ENCODE data around the gene PHF21B. TPM values are rescaled to one million over a fixed set of nuclear protein-coding genes. Genes with fewer than 3 reads are reported as not detected.

The PHF21B gene
- total RNA-seq, 1 experiment from 2014 or later: 5.9 TPM

DNA sequence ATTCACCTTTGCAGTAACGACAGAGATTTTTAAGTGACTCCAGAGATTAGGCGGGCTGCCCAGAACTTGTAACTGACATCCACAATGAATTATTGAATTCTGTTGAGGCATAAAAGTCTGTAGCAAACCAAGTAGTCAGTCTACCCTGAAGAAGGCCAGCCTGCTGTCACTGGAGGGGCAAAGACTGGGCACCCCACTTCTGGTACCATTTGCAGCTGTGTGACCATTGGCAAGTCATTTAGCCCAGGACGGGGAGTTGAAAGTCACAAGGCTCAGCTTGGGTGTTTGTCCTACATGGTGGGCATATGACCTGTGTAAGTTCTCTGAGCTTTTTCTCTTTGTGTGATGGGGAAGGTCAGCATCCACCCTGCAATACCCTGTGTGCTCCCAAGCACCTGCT lies 138.0 kb downstream of the PHF21B start:
- Histone ChIP-seq H3K4me2 (ENCODE audit: low read depth, low read length, poor library complexity, severe bottlenecking) (no peak overlapping the region), H3K4me1 (ENCODE audit: low read length) (no peaks in the 10 kb centered on the region), H3K9me3 (ENCODE audit: low read length) (no peaks in the 10 kb centered on the region; the same call in 1 of the 2 replicates), H3K4me3 (ENCODE audit: low read length) (no peak overlapping the region), H3K9ac (ENCODE audit: low read length) (no peak overlapping the region), H2AFZ (ENCODE audit: low read length) (no peak overlapping the region), H3K9me2 (replicated peaks; ENCODE audit: insufficient read depth, low read length) (no peaks in the 10 kb centered on the region), H3K36me3 (ENCODE audit: insufficient read depth, low read length) (no peaks in the 10 kb centered on the region), H3K27me3 (ENCODE audit: low read length) (no peaks in the 10 kb centered on the region), H3K79me2 (ENCODE audit: low read length) (no peaks in the 10 kb centered on the region), H4K20me1 (ENCODE audit: insufficient read depth, low read depth, low read length) (no peaks in the 10 kb centered on the region), H3K27ac (ENCODE audit: low read length) (no peak overlapping the region)
- DNase-seq: no peak

DNA sequence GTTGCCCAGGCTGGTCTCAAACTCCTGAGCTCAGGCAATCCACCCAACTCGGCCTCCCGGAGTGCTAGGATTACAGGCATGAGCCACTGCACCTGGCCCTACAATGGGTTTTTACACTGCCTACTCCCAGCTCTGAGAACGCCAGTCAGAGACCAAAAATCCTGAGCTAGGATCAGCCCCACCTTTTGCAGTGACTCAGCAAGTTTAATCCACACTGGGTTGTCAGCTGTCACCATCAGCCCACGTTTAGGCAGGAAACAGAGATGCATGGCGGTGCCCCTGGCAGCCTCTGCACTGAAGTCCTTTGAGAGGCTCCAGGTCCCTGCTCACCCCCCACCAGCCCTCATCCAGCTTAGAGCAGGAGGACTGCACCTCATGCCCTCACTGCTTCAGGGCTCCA lies 139.8 kb downstream of the PHF21B start:
- H3K4me2 ChIP-seq (ENCODE audit: low read depth, low read length, poor library complexity, severe bottlenecking): no peak overlapping the region
- no peak for DNase-seq
- no peak overlapping the region for H3K27ac ChIP-seq (ENCODE audit: low read length)
- H3K4me3 ChIP-seq (ENCODE audit: low read length): no peak overlapping the region
- H4K20me1 ChIP-seq (ENCODE audit: insufficient read depth, low read depth, low read length): no peaks in the 10 kb centered on the region
- no peaks in the 10 kb centered on the region for H3K27me3 ChIP-seq (ENCODE audit: low read length)
- H3K36me3 ChIP-seq (ENCODE audit: insufficient read depth, low read length): no peaks in the 10 kb centered on the region
- no peaks in the 10 kb centered on the region for H3K9me2 ChIP-seq (replicated peaks; ENCODE audit: insufficient read depth, low read length)
- H3K4me1 ChIP-seq (ENCODE audit: low read length): no peaks in the 10 kb centered on the region
- no peaks in the 10 kb centered on the region for H3K9me3 ChIP-seq (ENCODE audit: low read length)
- H2AFZ ChIP-seq (ENCODE audit: low read length): no peak overlapping the region
- no peaks in the 10 kb centered on the region for H3K79me2 ChIP-seq (ENCODE audit: low read length)
- H3K9ac ChIP-seq (ENCODE audit: low read length): no peak overlapping the region

DNA sequence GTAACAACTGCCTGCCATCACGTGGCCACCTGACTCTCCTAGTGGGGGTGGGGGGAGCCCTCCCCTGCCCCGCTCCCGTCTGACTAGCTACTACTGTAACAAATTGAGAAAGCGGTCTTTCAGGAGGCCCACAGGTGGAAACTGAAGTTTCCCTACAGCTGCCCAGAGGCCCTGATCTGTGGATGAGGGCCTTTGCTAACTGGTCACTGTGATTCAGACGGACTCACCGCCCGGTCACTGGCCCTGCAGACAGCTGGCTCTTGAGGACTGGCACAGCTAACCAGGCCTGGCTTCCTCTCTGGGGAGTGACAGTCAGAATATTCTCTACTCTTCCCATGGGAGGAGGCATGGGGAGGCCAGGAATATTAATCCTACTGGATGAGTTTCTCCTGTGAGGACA lies 140.6 kb downstream of the PHF21B start:
- H3K4me3 ChIP-seq (ENCODE audit: low read length): no peak overlapping the region
- no peaks in the 10 kb centered on the region for H3K27me3 ChIP-seq (ENCODE audit: low read length)
- no peaks in the 10 kb centered on the region for H3K4me1 ChIP-seq (ENCODE audit: low read length)
- no peaks in the 10 kb centered on the region for H3K9me3 ChIP-seq (ENCODE audit: low read length)
- no peak overlapping the region for H2AFZ ChIP-seq (ENCODE audit: low read length)
- H3K27ac ChIP-seq (ENCODE audit: low read length): no peak overlapping the region
- H3K9ac ChIP-seq (ENCODE audit: low read length): no peak overlapping the region
- H3K36me3 ChIP-seq (ENCODE audit: insufficient read depth, low read length): no peaks in the 10 kb centered on the region
- H4K20me1 ChIP-seq (ENCODE audit: insufficient read depth, low read depth, low read length): no peaks in the 10 kb centered on the region
- H3K4me2 ChIP-seq (ENCODE audit: low read depth, low read length, poor library complexity, severe bottlenecking): no peak overlapping the region
- DNase-seq: no peak
- no peaks in the 10 kb centered on the region for H3K9me2 ChIP-seq (replicated peaks; ENCODE audit: insufficient read depth, low read length)
- H3K79me2 ChIP-seq (ENCODE audit: low read length): no peaks in the 10 kb centered on the region

DNA sequence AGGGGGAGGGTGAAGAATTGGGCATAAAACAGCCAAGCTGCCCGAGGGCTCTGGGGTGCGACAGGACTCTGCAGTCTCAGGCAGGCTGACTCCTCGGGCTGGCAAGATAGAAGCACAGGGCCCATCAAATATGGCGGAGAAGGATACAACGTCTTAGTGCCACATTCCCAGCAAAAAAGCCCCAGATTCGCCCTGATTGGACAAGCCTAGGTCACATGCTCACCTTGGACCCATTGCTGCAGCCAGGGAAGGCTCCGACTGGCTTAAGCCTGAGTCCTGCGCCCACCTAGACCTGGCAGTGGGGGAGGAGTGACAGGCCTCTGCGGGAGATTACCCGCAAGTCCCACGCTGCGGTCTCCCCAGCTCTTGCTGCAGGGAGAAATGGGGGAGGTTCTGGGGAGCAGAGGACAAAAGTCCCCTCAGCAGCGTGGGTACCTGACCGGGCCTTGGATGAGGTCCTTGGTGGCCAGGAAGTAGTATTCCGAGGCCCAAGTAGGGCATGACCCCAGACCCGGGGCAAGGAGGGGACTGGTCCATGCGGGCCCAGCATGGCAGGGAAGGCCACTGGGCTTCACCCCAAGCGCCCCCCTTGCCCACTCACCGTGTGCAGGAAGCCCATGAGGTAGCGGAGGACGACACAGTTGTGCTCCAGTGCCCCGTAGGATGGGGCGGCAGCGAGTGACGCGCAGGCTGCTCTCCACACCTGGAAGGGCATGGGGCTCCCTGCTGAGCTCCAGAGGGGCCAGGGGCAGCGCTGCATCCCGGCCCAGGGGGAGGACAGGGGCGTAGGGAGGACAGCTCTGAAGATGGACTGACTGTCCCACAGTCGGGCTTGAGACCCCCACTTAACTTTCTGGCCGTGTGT lies 144.4 kb downstream of the PHF21B start:
- Histone ChIP-seq H2AFZ (ENCODE audit: low read length) (no peak overlapping the region), H3K9me3 (ENCODE audit: low read length) (no peaks in the 10 kb centered on the region), H3K79me2 (ENCODE audit: low read length) (no peaks in the 10 kb centered on the region), H3K4me3 (ENCODE audit: low read length) (no peak overlapping the region), H3K27me3 (ENCODE audit: low read length) (no peaks in the 10 kb centered on the region), H3K9ac (ENCODE audit: low read length) (no peak overlapping the region), H4K20me1 (ENCODE audit: insufficient read depth, low read depth, low read length) (no peaks in the 10 kb centered on the region), H3K9me2 (replicated peaks; ENCODE audit: insufficient read depth, low read length) (no peaks in the 10 kb centered on the region), H3K36me3 (ENCODE audit: insufficient read depth, low read length) (no peaks in the 10 kb centered on the region), H3K4me2 (ENCODE audit: low read depth, low read length, poor library complexity, severe bottlenecking) (no peak overlapping the region), H3K27ac (ENCODE audit: low read length) (no peak overlapping the region), H3K4me1 (ENCODE audit: low read length) (no peaks in the 10 kb centered on the region)
- no peak for DNase-seq

DNA sequence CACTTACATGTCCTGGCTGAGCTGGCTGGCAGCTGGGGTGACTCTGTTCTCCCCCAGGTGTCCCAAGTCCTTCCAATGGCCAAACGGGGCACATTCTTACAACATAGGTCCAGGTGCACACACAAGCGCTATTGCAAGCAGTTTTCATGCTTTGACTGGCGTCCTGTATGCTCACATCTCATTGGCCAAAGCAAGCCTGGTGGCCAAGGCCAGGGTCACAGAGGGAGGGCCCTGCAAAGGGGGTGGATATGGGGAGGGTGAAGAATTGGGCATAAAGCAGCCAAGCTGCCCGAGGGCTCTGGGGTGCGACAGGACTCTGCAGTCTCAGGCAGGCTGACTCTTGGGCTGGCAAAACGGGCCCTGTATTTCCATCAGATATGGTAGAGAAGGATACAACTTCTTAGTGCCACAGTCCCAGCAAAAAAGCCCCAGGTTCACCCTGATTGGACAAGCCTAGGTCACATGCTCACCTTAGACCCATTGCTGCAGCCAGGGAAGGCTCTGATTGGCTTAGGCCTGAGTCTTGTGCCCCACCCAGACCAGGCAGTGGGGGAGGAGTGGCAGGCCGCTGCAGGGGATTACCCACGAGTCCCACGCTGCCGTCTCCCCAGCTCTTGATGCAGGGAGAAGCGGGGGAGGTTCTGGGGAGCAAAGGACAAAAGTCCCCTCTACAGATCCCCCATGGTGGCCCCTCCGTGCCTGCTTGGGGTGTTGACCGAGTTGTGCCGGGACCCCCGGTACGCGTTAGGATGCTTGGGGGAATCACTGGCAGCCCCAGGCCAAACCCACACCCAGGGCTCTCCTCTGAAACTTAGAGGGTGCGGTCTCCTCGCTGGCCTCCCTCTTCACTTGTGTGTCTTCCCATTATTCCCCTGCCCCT lies 146.6 kb downstream of the PHF21B start:
- Histone ChIP-seq H3K4me3 (ENCODE audit: low read length) (no peak overlapping the region), H3K4me2 (ENCODE audit: low read depth, low read length, poor library complexity, severe bottlenecking) (no peak overlapping the region), H3K9me2 (replicated peaks; ENCODE audit: insufficient read depth, low read length) (no peaks in the 10 kb centered on the region), H3K27ac (ENCODE audit: low read length) (no peak overlapping the region), H3K79me2 (ENCODE audit: low read length) (no peaks in the 10 kb centered on the region), H3K9ac (ENCODE audit: low read length) (no peak overlapping the region), H3K27me3 (ENCODE audit: low read length) (no peaks in the 10 kb centered on the region), H4K20me1 (ENCODE audit: insufficient read depth, low read depth, low read length) (no peaks in the 10 kb centered on the region), H3K9me3 (ENCODE audit: low read length) (no peaks in the 10 kb centered on the region), H2AFZ (ENCODE audit: low read length) (no peak overlapping the region), H3K36me3 (ENCODE audit: insufficient read depth, low read length) (no peaks in the 10 kb centered on the region), H3K4me1 (ENCODE audit: low read length) (no peaks in the 10 kb centered on the region)
- peak; percentile 51 for DNase-seq

DNA sequence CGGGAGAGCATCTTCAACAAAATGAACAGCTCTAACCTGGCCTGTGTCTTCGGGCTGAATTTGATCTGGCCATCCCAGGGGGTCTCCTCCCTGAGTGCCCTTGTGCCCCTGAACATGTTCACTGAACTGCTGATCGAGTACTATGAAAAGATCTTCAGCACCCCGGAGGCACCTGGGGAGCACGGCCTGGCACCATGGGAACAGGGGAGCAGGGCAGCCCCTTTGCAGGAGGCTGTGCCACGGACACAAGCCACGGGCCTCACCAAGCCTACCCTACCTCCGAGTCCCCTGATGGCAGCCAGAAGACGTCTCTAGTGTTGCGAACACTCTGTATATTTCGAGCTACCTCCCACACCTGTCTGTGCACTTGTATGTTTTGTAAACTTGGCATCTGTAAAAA lies 147.5 kb downstream of the PHF21B start:
- Histone ChIP-seq H3K4me2 (ENCODE audit: low read depth, low read length, poor library complexity, severe bottlenecking) (no peak overlapping the region), H3K9ac (ENCODE audit: low read length) (no peak overlapping the region), H3K79me2 (ENCODE audit: low read length) (no peaks in the 10 kb centered on the region), H2AFZ (ENCODE audit: low read length) (no peak overlapping the region), H3K36me3 (ENCODE audit: insufficient read depth, low read length) (no peaks in the 10 kb centered on the region), H3K9me3 (ENCODE audit: low read length) (no peaks in the 10 kb centered on the region), H3K27ac (ENCODE audit: low read length) (no peak overlapping the region), H3K4me1 (ENCODE audit: low read length) (no peaks in the 10 kb centered on the region), H4K20me1 (ENCODE audit: insufficient read depth, low read depth, low read length) (no peaks in the 10 kb centered on the region), H3K9me2 (replicated peaks; ENCODE audit: insufficient read depth, low read length) (no peaks in the 10 kb centered on the region), H3K27me3 (ENCODE audit: low read length) (no peaks in the 10 kb centered on the region), H3K4me3 (ENCODE audit: low read length) (no peak overlapping the region)
- DNase-seq: no peak

DNA sequence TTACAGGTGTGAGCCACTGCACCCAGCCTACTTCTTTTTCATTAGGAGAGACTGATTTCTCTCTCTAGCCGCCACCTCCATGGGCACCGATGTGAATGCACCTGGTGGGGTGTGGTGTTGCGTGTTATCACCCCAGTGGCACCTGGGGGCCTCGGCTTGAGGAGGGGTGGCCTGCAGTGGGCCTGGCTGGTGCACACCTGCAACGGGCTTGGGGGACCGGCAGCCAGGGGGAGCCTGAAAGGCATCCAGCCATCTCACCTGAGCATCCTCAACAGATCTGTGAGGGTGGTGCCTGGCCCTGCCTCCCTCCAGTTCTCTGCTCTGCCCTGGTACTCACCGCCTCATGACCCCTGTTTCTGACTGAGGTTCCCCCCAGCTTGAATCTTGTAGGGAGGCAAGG lies 148.6 kb downstream of the PHF21B start:
- no peak for DNase-seq
- Histone ChIP-seq H3K9ac (ENCODE audit: low read length) (no peak overlapping the region), H2AFZ (ENCODE audit: low read length) (no peak overlapping the region), H3K27ac (ENCODE audit: low read length) (no peak overlapping the region), H4K20me1 (ENCODE audit: insufficient read depth, low read depth, low read length) (no peaks in the 10 kb centered on the region), H3K9me2 (replicated peaks; ENCODE audit: insufficient read depth, low read length) (no peaks in the 10 kb centered on the region), H3K4me2 (ENCODE audit: low read depth, low read length, poor library complexity, severe bottlenecking) (no peak overlapping the region), H3K4me3 (ENCODE audit: low read length) (no peak overlapping the region), H3K4me1 (ENCODE audit: low read length) (no peaks in the 10 kb centered on the region), H3K9me3 (ENCODE audit: low read length) (no peaks in the 10 kb centered on the region), H3K27me3 (ENCODE audit: low read length) (no peaks in the 10 kb centered on the region), H3K36me3 (ENCODE audit: insufficient read depth, low read length) (no peaks in the 10 kb centered on the region), H3K79me2 (ENCODE audit: low read length) (no peaks in the 10 kb centered on the region)

DNA sequence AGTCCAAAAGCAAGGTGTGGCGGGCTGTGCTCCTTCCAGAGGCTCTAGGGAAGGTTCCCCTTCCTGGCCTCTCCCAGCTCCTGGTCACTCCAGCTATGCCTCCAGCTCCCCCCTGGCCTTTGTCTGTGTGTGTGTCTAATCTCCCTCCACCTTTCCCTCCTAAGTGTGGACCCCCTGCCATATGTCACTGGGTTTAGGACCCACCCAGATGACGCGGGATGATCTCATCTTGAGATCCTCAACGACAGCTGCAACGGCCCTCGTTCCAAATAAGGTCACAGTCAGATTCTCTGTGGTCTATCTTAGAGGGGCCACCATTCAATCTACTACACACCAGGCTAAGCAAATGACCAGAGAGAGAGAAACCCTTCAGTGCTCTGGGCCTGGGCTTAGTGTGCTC lies 149.5 kb downstream of the PHF21B start:
- H3K9ac ChIP-seq (ENCODE audit: low read length): no peak overlapping the region
- H3K36me3 ChIP-seq (ENCODE audit: insufficient read depth, low read length): no peaks in the 10 kb centered on the region
- H3K27me3 ChIP-seq (ENCODE audit: low read length): no peaks in the 10 kb centered on the region
- H2AFZ ChIP-seq (ENCODE audit: low read length): no peak overlapping the region
- DNase-seq: no peak
- H3K9me3 ChIP-seq (ENCODE audit: low read length): no peaks in the 10 kb centered on the region
- no peak overlapping the region for H3K27ac ChIP-seq (ENCODE audit: low read length)
- H3K9me2 ChIP-seq (replicated peaks; ENCODE audit: insufficient read depth, low read length): no peaks in the 10 kb centered on the region
- H3K79me2 ChIP-seq (ENCODE audit: low read length): no peaks in the 10 kb centered on the region
- no peaks in the 10 kb centered on the region for H4K20me1 ChIP-seq (ENCODE audit: insufficient read depth, low read depth, low read length)
- H3K4me1 ChIP-seq (ENCODE audit: low read length): no peaks in the 10 kb centered on the region
- no peak overlapping the region for H3K4me2 ChIP-seq (ENCODE audit: low read depth, low read length, poor library complexity, severe bottlenecking)
- H3K4me3 ChIP-seq (ENCODE audit: low read length): no peak overlapping the region
